Measurements from ENCODE around the gene SLC7A4.

DNA sequence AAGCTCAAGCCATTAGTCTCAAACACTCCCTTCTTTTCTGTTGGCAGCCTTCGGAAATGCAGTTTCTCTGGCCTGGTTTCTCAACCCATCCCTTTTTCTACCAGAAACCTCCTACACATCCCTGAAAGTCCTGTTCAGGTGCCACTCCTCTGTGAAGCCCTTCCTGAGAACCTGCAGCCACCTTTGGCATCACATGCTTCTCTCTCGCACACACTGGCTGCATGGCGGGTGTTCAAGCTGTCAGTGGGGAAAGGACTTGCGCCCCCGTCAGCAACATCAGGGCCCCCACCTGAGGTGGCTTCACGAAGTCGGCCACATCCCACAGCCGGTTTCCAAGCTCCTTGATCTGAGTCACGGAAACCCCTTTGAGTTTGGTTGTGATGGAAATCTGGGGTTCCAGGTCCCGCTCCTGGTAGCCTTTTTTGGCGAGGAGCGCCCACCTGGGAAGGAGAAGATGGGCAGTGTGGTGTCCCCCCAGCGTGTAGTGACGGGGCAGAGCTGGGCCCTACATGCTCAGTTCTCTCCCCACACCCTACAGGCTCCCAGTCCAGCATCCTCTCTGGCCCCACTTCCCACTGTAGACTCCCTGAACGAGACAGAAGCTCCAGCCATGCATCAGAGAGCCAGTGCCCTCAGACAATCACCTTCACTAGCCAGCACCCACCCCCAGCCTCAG is 11.6 kb upstream of the SLC7A4 start:
- TF ChIP-seq, protein P1, sequence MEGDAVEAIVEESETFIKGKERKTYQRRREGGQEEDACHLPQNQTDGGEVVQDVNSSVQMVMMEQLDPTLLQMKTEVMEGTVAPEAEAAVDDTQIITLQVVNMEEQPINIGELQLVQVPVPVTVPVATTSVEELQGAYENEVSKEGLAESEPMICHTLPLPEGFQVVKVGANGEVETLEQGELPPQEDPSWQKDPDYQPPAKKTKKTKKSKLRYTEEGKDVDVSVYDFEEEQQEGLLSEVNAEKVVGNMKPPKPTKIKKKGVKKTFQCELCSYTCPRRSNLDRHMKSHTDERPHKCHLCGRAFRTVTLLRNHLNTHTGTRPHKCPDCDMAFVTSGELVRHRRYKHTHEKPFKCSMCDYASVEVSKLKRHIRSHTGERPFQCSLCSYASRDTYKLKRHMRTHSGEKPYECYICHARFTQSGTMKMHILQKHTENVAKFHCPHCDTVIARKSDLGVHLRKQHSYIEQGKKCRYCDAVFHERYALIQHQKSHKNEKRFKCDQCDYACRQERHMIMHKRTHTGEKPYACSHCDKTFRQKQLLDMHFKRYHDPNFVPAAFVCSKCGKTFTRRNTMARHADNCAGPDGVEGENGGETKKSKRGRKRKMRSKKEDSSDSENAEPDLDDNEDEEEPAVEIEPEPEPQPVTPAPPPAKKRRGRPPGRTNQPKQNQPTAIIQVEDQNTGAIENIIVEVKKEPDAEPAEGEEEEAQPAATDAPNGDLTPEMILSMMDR (IDR thresholded peaks at IDR 0.05): no peak
- TF ChIP-seq POLR2A (IDR thresholded peaks at IDR 0.05): no peak

All from thyroid gland (tissue), 4 donors.